ENCODE results near the gene B3GALT5.

Gene B3GALT5

GRCh38 chr21:39707316-39707715 is 94.6 kb downstream of the B3GALT5 start:
- DNase-seq = no peak

GRCh38 chr21:39710866-39711265 is 98.1 kb downstream of the B3GALT5 start:
- no peak for DNase-seq

GRCh38 chr21:39712273-39712672 is 99.5 kb downstream of the B3GALT5 start:
- DNase-seq = no peak

- no peak for DNase-seq
Measured at GRCh38 chr21:39712976-39713375, 100.2 kb downstream of the B3GALT5 start.

- DNase-seq = no peak
Measured at GRCh38 chr21:39713905-39714304, 101.2 kb downstream of the B3GALT5 start.

- no peak for DNase-seq
Measured at GRCh38 chr21:39714331-39714730, 101.6 kb downstream of the B3GALT5 start.

GRCh38 chr21:39715804-39716397 is 103.2 kb downstream of the B3GALT5 start:
- peak; percentile 32 for DNase-seq

- DNase-seq = no peak
Measured at GRCh38 chr21:39720126-39720778, 107.5 kb downstream of the B3GALT5 start.

GRCh38 chr21:39721885-39722284 is 109.1 kb downstream of the B3GALT5 start:
- no peak for DNase-seq

All from activated CD4-positive, CD25-positive, alpha-beta regulatory T cell treated with anti-CD3 and anti-CD28 coated beads, Interleukin-2, amount 50 U/mL, for 72 hours (primary cell).